Measurements from ENCODE around the gene PAQR5. TPM values are rescaled to one million over a fixed set of nuclear protein-coding genes. Genes with fewer than 3 reads are reported as not detected.
A peak's percentile ranks its signal among the peaks of the same experiment; 100 is the strongest.

Gene PAQR5
- total and polyA plus RNA-seq, 5 experiments from 2014 or later = not detected

DNA sequence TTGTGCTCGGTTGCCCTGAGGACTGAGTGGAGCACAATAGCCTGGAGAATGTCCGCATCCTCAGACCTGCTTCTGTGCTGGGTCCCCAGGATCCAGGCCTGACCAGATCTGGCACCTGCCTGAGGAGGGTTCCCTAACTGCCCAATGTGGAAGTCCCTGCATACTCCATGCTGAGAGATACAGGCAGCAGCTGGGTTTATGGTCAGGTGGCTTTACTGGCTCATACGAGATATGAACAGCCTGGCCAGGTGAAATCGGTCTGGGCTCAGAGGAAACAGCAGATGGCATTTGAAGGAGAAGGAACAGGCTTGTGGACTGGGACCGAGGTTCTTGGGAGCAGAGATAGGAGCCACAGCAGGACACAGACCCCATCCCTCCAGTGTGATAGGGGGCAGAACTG is 97.3 kb downstream of the PAQR5 start:
- Mint-ChIP-seq H3K9me3 (no peaks in the 10 kb centered on the region), H3K27me3 (peaks cover 0 to 4% (median 0%) of the 10 kb centered on the region in 5 donors), H3K4me3 (no peak overlapping the region), H3K27ac (no peak overlapping the region), H3K4me1 (peaks cover 1 to 18% (median 9%) of the 10 kb centered on the region in 4 donors), H3K36me3 (no peaks in the 10 kb centered on the region)
- ATAC-seq = no peak
- POLR2A ChIA-PET = interaction anchor here (0.6 kb wide), 1 partner anchor 555 kb away, joined by 4 read pairs; no protein-coding TSS in a partner anchor
- no peak for DNase-seq

DNA sequence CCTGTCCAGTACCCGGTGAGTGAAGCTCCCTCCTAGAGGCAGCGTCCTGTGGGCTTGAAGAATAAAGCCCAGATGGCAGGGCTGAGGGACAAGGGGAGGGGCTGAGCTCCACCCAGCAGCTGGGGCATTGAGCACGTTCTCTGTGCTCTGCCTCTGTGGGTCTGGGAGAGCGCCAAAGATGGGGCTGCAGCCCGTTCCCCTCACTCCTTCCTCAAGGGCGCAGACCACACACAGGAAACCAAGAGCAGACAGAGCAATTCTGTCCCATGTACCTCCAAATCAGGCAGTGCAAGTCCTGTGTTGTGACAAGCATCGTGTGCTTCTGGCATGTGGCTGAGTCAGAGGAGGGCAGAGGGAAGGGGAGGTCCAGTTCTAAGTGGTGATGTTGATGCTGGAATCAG is 99.8 kb downstream of the PAQR5 start:
- Mint-ChIP-seq H3K4me1 (peaks cover 1 to 18% (median 9%) of the 10 kb centered on the region in 4 donors), H3K4me3 (no peak overlapping the region), H3K36me3 (no peaks in the 10 kb centered on the region), H3K27me3 (peaks cover 0 to 3% (median 0%) of the 10 kb centered on the region in 5 donors), H3K27ac (no peak overlapping the region), H3K9me3 (no peaks in the 10 kb centered on the region)
- ATAC-seq = peak in 1 of 2 donors; percentile 59
- POLR2A ChIA-PET = no interaction called here
- no peak for DNase-seq

DNA sequence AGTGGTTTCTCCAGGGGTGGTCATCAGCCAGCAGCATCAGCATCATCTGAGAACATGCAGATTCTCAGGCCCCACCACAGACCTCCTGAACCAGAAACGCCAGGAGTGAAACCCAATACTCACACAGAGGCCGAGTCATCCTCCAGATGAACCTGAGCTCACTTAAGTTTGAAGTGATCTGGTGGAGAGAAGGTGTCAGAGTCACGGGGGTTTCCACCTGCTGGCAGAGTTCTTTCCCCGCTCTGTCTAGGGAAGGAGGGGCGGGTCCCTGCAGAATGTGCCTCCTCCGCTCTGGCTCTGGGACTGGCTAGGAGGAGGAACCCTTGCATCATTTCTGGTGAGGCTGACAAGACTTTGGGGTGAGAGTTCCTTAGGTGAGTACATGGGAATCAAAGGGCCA is 102.1 kb downstream of the PAQR5 start:
- Mint-ChIP-seq H3K4me3 (no peak overlapping the region), H3K9me3 (no peaks in the 10 kb centered on the region), H3K36me3 (no peaks in the 10 kb centered on the region), H3K27ac (no peak overlapping the region), H3K4me1 (peaks cover 0 to 11% (median 3%) of the 10 kb centered on the region in 4 donors), H3K27me3 (peaks cover 0 to 3% (median 0%) of the 10 kb centered on the region in 5 donors)
- ATAC-seq = no peak
- POLR2A ChIA-PET = no interaction called here
- no peak for DNase-seq

DNA sequence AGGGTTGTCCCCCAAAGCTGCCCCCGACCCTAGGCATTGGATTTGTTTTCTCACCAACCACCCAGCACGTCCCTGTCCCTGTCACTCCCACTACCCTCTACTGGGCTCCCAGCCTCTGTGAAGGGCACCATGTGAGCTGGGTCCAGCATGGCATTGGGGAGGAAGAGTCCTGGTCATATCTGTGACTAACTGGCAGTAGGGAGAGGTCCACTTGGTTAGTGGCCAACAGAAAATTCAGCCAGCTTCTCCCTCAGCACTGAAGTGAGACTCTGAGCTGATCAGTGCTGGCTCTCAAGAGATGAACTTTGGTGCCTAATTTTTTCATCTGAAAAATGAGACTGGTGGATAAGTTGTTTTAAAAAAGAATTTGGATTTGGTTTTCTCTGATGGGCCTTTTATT is 104.1 kb downstream of the PAQR5 start:
- POLR2A ChIA-PET = no interaction called here
- DNase-seq = no peak
- Mint-ChIP-seq H3K27ac (no peak overlapping the region), H3K4me3 (no peak overlapping the region), H3K36me3 (no peaks in the 10 kb centered on the region), H3K9me3 (no peaks in the 10 kb centered on the region), H3K4me1 (peaks cover 0 to 10% (median 3%) of the 10 kb centered on the region in 4 donors), H3K27me3 (peaks cover 0 to 5% (median 2%) of the 10 kb centered on the region in 5 donors)
- ATAC-seq = no peak

DNA sequence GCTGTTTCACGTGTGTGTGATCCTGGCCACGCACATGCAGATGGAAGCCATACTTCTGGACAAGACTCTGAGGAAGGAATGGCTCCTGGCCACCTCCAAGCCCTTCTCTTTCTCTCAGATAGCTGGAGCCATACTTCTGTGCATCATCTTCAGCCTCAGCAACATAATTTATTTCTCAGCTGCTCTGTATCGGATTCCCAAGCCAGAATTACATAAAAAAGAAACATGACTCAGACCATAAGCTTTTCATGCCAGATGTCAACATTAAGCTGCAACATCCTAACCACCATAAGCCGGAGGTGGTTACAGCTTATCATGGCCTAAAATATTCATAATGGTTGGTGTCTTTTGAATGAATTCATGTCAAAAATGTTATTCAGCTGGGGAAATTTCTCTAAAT is 104.9 kb downstream of the PAQR5 start:
- no peak for DNase-seq
- Mint-ChIP-seq H3K4me1 (peaks cover 0 to 3% (median under 1%) of the 10 kb centered on the region in 4 donors), H3K36me3 (no peaks in the 10 kb centered on the region), H3K27ac (no peak overlapping the region), H3K27me3 (peaks cover 0 to 5% (median 2%) of the 10 kb centered on the region in 5 donors), H3K9me3 (no peaks in the 10 kb centered on the region), H3K4me3 (no peak overlapping the region)
- no peak for ATAC-seq
- POLR2A ChIA-PET = no interaction called here

DNA sequence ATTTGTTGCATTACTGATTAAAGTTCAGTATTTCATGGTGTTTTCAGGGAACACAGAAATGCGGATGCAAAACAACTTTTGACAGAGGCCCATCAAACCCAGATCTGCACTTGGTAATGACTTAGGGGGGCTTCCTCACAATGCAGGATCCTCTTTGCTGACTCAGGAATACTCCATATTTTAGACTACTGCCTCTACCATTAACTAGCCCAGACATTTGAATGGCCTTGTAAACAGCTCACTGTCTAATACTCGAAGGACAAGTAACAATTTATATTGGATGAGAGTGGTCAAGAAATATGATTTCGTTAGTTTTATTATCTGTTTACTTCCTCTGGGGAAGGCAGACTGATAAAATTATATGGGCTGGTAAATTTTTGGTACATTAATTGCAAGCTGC is 106.4 kb downstream of the PAQR5 start:
- Mint-ChIP-seq H3K36me3 (no peaks in the 10 kb centered on the region), H3K27me3 (peaks cover 0 to 10% (median 7%) of the 10 kb centered on the region in 5 donors), H3K9me3 (no peaks in the 10 kb centered on the region), H3K27ac (no peak overlapping the region), H3K4me1 (no peaks in the 10 kb centered on the region), H3K4me3 (no peak overlapping the region)
- no peak for ATAC-seq
- no peak for DNase-seq
- POLR2A ChIA-PET = no interaction called here

DNA sequence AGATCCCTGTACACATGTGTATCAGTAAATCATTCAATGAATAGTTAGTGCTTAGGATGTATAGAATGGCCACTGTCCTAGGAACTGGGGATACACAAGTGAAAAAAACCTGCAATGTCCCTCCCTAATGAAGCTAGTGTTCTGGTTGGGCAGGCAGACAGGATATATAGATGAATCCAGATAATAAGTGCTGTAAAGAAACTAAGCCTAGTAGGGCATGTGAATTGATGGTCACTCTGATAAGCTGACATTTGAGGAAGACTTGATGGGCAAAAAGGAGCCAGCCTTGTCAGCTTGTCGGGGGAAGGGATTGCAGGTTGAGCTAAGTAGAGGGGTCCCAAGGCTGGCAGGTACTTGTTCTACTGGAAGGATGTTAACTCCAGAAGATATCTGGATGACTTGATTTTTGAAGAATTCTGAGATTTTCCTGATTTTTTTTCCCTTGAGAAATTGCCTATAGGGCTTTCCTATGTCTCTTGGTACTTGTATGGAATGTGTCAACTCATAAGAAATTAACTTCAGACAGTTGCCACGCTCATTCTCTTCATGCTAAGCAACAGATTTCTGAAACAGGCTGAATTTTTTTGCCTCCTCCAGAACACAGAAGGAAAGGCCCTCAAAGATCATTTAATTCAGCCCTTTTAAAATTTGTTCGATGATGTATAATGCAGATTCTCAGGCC is 109.1 kb downstream of the PAQR5 start:
- Mint-ChIP-seq H3K36me3 (no peaks in the 10 kb centered on the region), H3K27ac (no peak overlapping the region)
- DNase-seq = no peak

DNA sequence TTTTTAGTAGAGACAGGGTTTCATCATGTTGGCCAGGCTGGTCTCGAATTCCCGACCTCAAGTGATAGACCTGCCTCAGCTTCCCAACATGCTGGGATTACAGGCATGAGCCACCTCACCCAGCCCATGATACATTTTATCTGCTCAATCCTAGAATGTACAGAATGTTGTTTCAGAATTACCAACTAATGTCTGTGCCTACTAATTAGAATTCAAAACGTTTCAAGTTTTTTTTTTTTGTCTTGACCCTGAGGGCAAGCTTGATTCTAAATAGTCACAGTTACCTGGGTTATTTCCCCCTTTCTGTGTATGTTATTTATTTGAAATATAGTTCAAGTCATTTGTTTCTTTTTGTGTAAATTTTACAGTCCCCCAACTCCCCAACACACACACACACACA is 110.1 kb downstream of the PAQR5 start:
- Mint-ChIP-seq H3K27me3 (peaks cover 0 to 9% (median 7%) of the 10 kb centered on the region in 5 donors), H3K4me3 (no peak overlapping the region), H3K9me3 (no peaks in the 10 kb centered on the region), H3K4me1 (peaks cover 1 to 2% (median 1%) of the 10 kb centered on the region in 4 donors), H3K27ac (no peak overlapping the region), H3K36me3 (no peaks in the 10 kb centered on the region)
- DNase-seq (no peak), ATAC-seq (no peak)
- POLR2A ChIA-PET = no interaction called here

More for the DNA sequence above, 109.1 kb downstream of the PAQR5 start:
- POLR2A ChIA-PET = no interaction called here
- Mint-ChIP-seq H3K4me1 (no peaks in the 10 kb centered on the region), H3K9me3 (no peaks in the 10 kb centered on the region), H3K4me3 (no peak overlapping the region), H3K27me3 (peaks cover 0 to 8% (median 7%) of the 10 kb centered on the region in 5 donors)
- no peak for ATAC-seq

DNA sequence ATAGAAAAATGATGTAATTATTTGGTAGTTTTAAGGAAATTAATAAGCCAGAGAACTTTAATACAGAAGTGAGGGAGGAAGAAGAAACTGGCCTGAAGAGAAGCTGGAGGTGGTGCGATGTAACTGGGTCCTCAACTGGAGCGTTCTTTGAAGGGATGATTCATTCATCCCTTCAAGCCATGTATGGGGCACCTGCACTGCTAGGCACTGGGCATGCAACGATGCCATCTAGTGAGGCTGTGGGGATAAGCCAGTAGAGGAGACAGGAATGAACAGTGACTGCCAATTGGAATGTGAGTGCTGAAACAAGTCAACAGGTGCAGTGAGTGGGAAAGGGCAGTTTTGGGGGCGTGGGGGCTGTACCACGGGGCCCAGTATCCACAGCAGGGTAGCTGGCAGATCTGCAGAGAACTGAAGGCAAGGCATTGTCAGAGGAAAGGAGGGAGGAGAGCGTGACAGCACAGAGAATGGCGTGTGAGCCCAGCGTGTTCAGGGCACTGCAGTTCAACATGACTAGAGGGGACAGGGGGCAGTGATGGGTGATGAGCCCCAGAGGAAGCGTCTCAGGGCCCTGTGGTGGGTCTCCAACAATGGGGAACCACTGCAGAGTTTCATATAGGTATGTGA is 111.6 kb downstream of the PAQR5 start:
- Mint-ChIP-seq H3K27ac (no peak overlapping the region), H3K4me1 (peaks cover 4 to 9% (median 7%) of the 10 kb centered on the region in 4 donors), H3K27me3 (peaks cover 7 to 13% (median 10%) of the 10 kb centered on the region in 5 donors), H3K4me3 (no peak overlapping the region), H3K36me3 (no peaks in the 10 kb centered on the region), H3K9me3 (no peaks in the 10 kb centered on the region)
- DNase-seq = no peak
- no peak for ATAC-seq
- POLR2A ChIA-PET = no interaction called here

DNA sequence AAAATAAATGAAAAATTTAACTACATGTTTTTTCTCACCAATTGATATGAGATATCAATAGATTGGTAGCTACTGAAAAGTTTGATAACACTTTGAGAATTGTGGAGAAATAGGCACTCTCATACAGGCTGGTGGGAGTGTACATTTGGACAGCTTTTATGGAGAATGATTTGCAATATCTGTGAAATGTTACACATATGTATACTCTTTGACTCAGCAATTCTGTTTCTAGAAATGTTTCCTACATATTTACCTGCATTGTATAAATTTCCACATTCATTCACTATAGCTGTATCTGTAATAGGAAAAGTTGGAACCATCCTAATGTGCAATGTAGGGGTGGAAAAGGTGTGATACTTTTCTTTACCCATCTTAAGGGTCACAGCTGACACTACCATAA is 113.6 kb downstream of the PAQR5 start:
- peaks cover 4 to 9% (median 7%) of the 10 kb centered on the region in 4 donors for H3K4me1 Mint-ChIP-seq
- H3K27ac Mint-ChIP-seq = no peak overlapping the region
- POLR2A ChIA-PET = interaction anchor here (3.2 kb wide), 1 partner anchor 40 kb away, joined by 19 read pairs; the partner anchor contains the start of gene RPLP1
- no peaks in the 10 kb centered on the region for H3K36me3 Mint-ChIP-seq
- no peak for ATAC-seq
- peaks cover 7 to 19% (median 10%) of the 10 kb centered on the region in 5 donors for H3K27me3 Mint-ChIP-seq
- no peak for DNase-seq
- H3K4me3 Mint-ChIP-seq = no peak overlapping the region
- H3K9me3 Mint-ChIP-seq = no peaks in the 10 kb centered on the region

DNA sequence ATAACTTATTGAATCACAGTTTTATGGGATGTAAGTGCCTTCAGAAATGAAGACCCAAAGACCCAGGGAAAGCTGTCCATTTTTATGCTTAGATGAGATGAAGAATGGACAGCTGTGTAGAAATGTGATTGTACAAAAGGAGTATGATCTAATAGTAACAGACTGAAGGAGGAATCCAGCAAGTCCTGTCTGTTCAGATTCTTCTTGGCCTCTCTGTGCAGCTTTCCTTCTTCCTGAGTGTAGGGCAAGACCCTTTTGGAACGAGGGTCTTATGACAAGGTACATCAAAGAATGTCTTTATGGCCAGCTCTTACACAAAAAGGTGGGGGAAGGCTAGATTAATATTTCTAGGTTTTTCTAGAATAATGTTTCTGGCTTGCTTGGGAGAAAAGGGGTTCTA is 114.0 kb downstream of the PAQR5 start:
- ATAC-seq (no peak), DNase-seq (no peak)
- H3K9me3 Mint-ChIP-seq = no peaks in the 10 kb centered on the region
- peaks cover 7 to 23% (median 10%) of the 10 kb centered on the region in 5 donors for H3K27me3 Mint-ChIP-seq
- peak overlapping the region in 1 of 10 donors; percentile 69 for H3K27ac Mint-ChIP-seq
- POLR2A ChIA-PET = interaction anchor here (3.2 kb wide), 1 partner anchor 40 kb away, joined by 19 read pairs; the partner anchor contains the start of gene RPLP1
- no peaks in the 10 kb centered on the region for H3K36me3 Mint-ChIP-seq
- H3K4me3 Mint-ChIP-seq = no peak overlapping the region
- H3K4me1 Mint-ChIP-seq = peaks cover 4 to 9% (median 7%) of the 10 kb centered on the region in 4 donors

DNA sequence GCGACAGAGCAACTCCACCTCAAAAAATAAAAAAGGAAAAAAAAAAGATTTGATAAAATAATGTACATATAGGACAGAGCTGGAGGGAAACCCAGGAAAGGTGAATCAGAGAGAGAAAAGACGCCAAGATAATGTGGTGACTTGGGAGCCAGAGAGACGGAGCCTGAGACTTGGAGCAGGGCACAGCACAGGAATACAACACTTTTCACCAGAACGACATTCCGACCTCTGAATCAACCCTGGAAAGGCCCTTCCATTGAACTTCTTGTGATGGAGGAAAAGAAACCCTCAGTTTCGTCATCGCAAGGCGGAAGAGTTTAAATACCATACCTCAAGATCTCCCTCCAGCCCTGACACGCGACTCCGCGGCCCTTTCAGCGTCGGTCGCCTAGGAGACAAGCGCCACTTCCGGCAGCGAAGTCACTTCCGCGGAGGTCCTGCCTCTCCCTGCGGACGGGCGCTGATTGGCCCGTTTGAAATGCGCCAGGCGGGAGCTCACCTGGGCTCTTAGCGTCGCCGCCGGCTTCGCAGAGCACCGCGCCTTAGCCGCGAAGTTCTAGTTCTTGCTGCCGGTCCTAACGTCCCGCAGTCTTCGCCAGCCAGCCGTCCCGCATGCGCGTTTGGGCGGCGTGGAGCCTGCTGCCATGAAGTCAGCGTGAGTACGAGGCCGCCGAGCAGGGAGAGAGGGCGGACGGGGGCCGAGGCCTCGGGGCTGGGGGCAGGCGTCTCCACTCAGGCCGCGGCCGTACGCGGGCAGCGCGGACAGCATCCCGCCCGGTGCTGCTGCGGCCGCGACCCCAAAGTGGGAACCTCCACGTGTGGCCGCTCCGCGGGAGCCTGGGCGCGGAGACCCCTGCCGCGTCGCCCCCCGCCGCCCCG is 115.3 kb downstream of the PAQR5 start, which contains the start of gene KIF23:
Gene KIF23 (plus strand): TSS at position 528 of the 879 bp plus-strand sequence. CDS start 117 bp downstream, at position 645.
- Mint-ChIP-seq H3K27me3 (peaks cover 10 to 33% (median 13%) of the 10 kb centered on the region in 5 donors), H3K9me3 (no peaks in the 10 kb centered on the region), H3K27ac (peak within 1 kb of the TSS; percentile 29 to 91 (median 68)), H3K36me3 (no peaks in the 10 kb centered on the region), H3K4me3 (peak within 1 kb of the TSS; percentile 76 to 91 (median 87)), H3K4me1 (peaks cover 4 to 9% (median 7%) of the 10 kb centered on the region in 4 donors)
- POLR2A ChIA-PET = interaction anchor here (0.9 to 3.2 kb wide), 2 partner anchors 39 to 49 kb away, joined by 5 to 19 read pairs; partner anchors contain the start of gene RPLP1
- ATAC-seq = peak; percentile 97 to 98
- peak; percentile 87 to 97 (median 91) for DNase-seq
